Liver (tissue), 9 donors: ENCODE results near the gene CDK17. TPM values are rescaled to one million over a fixed set of nuclear protein-coding genes. Genes with fewer than 3 reads are reported as not detected.

Experiments used
- DNase-seq: peaks from one replicate; pipeline ENCODE4 v3.0.0-alpha.2; 2017; ENCODE audit warnings: low spot score
- H3K27ac ChIP-seq, 2 donors: one replicate each; pipeline ENCODE4 v1.7.0; 2013; ENCODE audit warnings: inconsistent platforms in 2 of 2, low read length in 2 of 2, control low read depth in 1 of 2, low read depth in 1 of 2, mild to moderate bottlenecking in 1 of 2
- H3K27me3 ChIP-seq, 4 donors: one replicate each; pipeline versions ENCODE4 v1.6.1 to v1.7.0; 2013; ENCODE audit warnings: low read length in 3 of 4, inconsistent platforms in 1 of 4, mild to moderate bottlenecking in 1 of 4, moderate library complexity in 1 of 4; ENCODE audit not compliant: control insufficient read depth in 4 of 4, insufficient read depth in 4 of 4
- H3K36me3 ChIP-seq, 4 donors: one replicate each; pipeline versions ENCODE4 v1.6.1 to v1.7.0; 2013; ENCODE audit warnings: low read length in 3 of 4, mild to moderate bottlenecking in 3 of 4, low read depth in 1 of 4, moderate library complexity in 1 of 4; ENCODE audit not compliant: control insufficient read depth in 4 of 4, insufficient read depth in 3 of 4
- H3K4me1 ChIP-seq, 4 donors: one replicate each; pipeline versions ENCODE4 v1.6.1 to v1.7.0; 2013; ENCODE audit warnings: low read length in 3 of 4, mild to moderate bottlenecking in 3 of 4, moderate library complexity in 1 of 4; ENCODE audit not compliant: control insufficient read depth in 4 of 4, insufficient read depth in 4 of 4
- H3K4me3 ChIP-seq, 3 donors: one replicate each; pipeline versions ENCODE4 v1.6.1 to v1.7.0; 2013; ENCODE audit warnings: low read length in 3 of 3, control low read depth in 1 of 3, low read depth in 1 of 3, mild to moderate bottlenecking in 1 of 3
- H3K9ac ChIP-seq, 2 donors: one replicate each; pipeline ENCODE4 v1.7.0; 2013; ENCODE audit warnings: low read length in 2 of 2, mild to moderate bottlenecking in 2 of 2, moderate library complexity in 2 of 2, control low read depth in 1 of 2, low read depth in 1 of 2
- H3K9me3 ChIP-seq, 4 donors: one replicate each; pipeline versions ENCODE4 v1.6.1 to v1.7.0; 2013; ENCODE audit warnings: low read length in 3 of 4; ENCODE audit not compliant: control insufficient read depth in 4 of 4
- ATF3 ChIP-seq: IDR thresholded peaks from 2 replicates; pipeline ENCODE4 v1.6.1; 2016; ENCODE audit warnings: antibody characterized with exemption
- CTCF ChIP-seq: fragments of 150-350 bp; IDR thresholded peaks from 2 replicates; pipeline ENCODE4 v1.5.1; 2017; ENCODE audit warnings: improper control_type of control experiment, low read depth, low read length; ENCODE audit not compliant: missing input control
- EGR1 ChIP-seq, 2 donors: IDR thresholded peaks; 2 replicates each; pipeline ENCODE4 v1.6.1; 2016 to 2018; ENCODE audit warnings: antibody characterized with exemption in 2 of 2, low read depth in 2 of 2
- FOXA1 ChIP-seq: IDR thresholded peaks from 2 replicates; pipeline ENCODE4 v1.6.1; 2016; ENCODE audit warnings: antibody characterized with exemption
- FOXA2 ChIP-seq: IDR thresholded peaks from 2 replicates; pipeline ENCODE4 v1.6.1; 2016; ENCODE audit warnings: antibody characterized with exemption
- GABPA ChIP-seq, 2 donors: IDR thresholded peaks in 1 of 2; conservative IDR thresholded peaks in 1 of 2; 2 replicates each; pipeline ENCODE4 v1.6.1; 2016; ENCODE audit warnings: antibody characterized with exemption in 2 of 2, mild to moderate bottlenecking in 1 of 2, moderate library complexity in 1 of 2
- HNF4A ChIP-seq, 2 donors: conservative IDR thresholded peaks; 2 replicates each; pipeline ENCODE4 v1.6.1; 2016; ENCODE audit warnings: antibody characterized with exemption in 2 of 2, mild to moderate bottlenecking in 2 of 2
- HNF4G ChIP-seq: IDR thresholded peaks from 2 replicates; pipeline ENCODE4 v1.6.1; 2016; ENCODE audit warnings: antibody characterized with exemption
- JUND ChIP-seq, 2 donors: IDR thresholded peaks; 2 replicates each; pipeline ENCODE4 v1.6.1; 2016; ENCODE audit warnings: antibody characterized with exemption in 2 of 2
- MAX ChIP-seq: IDR thresholded peaks from 2 replicates; pipeline ENCODE4 v1.6.1; 2016; ENCODE audit warnings: antibody characterized with exemption
- NR2F2 ChIP-seq: IDR thresholded peaks from 2 replicates; pipeline ENCODE4 v1.6.1; 2016; ENCODE audit warnings: antibody characterized with exemption
- RAD21 ChIP-seq, 2 donors: IDR thresholded peaks; 2 replicates each; pipeline ENCODE4 v1.6.1; 2016; ENCODE audit warnings: antibody characterized with exemption in 2 of 2, mild to moderate bottlenecking in 2 of 2
- REST ChIP-seq: IDR thresholded peaks from 2 replicates; pipeline ENCODE4 v1.6.1; 2016; ENCODE audit warnings: antibody characterized with exemption, mild to moderate bottlenecking
- RXRA ChIP-seq, 2 donors: IDR thresholded peaks; 2 replicates each; pipeline ENCODE4 v1.6.1; 2017 to 2018; ENCODE audit warnings: antibody characterized with exemption in 2 of 2, mild to moderate bottlenecking in 1 of 2
- SP1 ChIP-seq: IDR thresholded peaks from 2 replicates; pipeline ENCODE4 v1.6.1; 2018; ENCODE audit warnings: antibody characterized with exemption, mild to moderate bottlenecking
- TAF1 ChIP-seq: conservative IDR thresholded peaks from 2 replicates; pipeline ENCODE4 v1.6.1; 2016; ENCODE audit warnings: antibody characterized with exemption, mild to moderate bottlenecking
- YY1 ChIP-seq: IDR thresholded peaks from 2 replicates; pipeline ENCODE4 v1.6.1; 2016; ENCODE audit warnings: antibody characterized with exemption, mild to moderate bottlenecking
- ZBTB33 ChIP-seq: IDR thresholded peaks from 2 replicates; pipeline ENCODE4 v1.6.1; 2016; ENCODE audit warnings: antibody characterized with exemption
- WGBS: extraction: QIAGEN DNeasy Blood & Tissue Kit; methylation state at CpG from one replicate; pipeline ENCODE4 v1.1.7; 2013; 5-methylcytosine and 5-hydroxymethylcytosine counted together
- polyA plus RNA-seq, 2 donors: library from polyadenylated mRNA; stranded (reverse) in 1 of 2; unstranded in 1 of 2; fragments of 200-250 nt in 1 of 2; fragments of >200 nt in 1 of 2; fragmentation: Nextera tagmentation in 1 of 2; extraction: Ambion mirVana in 1 of 2; gene quantifications; one replicate each; pipeline versions ENCODE4 v1.2.1 to v1.2.3, GENCODE V29; 2013 to 2015
- total RNA-seq, 2 donors: library from RNA; depleted of rRNA; stranded (reverse); fragments of >200 nt; gene quantifications; one replicate each; pipeline ENCODE4 v1.2.3, GENCODE V29; 2014
- donor health status: healthy.
- donor health status: healthy.
- donor health status: healthy.
- donor health status: healthy.
- donor health status: healthy.

Gene CDK17
- total and polyA plus RNA-seq, 4 donors, result 4.8 to 25.2 (median 14.9) TPM

GRCh38 chr12:96425951-96426350 lies 25.7 kb upstream of the CDK17 start:
- 83% methylated on average over 3 of the region's 3 CpGs for WGBS
- no peak overlapping the region for H3K9ac ChIP-seq
- no peaks in the 10 kb centered on the region for H3K36me3 ChIP-seq
- DNase-seq, result no peak
- no peak overlapping the region for H3K27ac ChIP-seq
- TF ChIP-seq CTCF (no peak), TAF1 (no peak), EGR1 (IDR thresholded peaks at IDR 0.05; ENCODE audit: low read depth in 2 of 2) (no peak), MAX (no peak), JUND (IDR thresholded peaks at IDR 0.05) (no peak), FOXA2 (no peak), ATF3 (no peak), HNF4A (conservative IDR thresholded peaks at IDR 0.05) (no peak), NR2F2 (no peak), RXRA (IDR thresholded peaks at IDR 0.05) (no peak), SP1 (no peak)
- H3K4me3 ChIP-seq, result no peak overlapping the region
- H3K9me3 ChIP-seq, result no peaks in the 10 kb centered on the region
- H3K4me1 ChIP-seq, result no peaks in the 10 kb centered on the region
- no peaks in the 10 kb centered on the region for H3K27me3 ChIP-seq

- no peak overlapping the region for H3K27ac ChIP-seq
- WGBS, result 71% methylated on average over 3 of the region's 3 CpGs
- H3K9ac ChIP-seq, result no peak overlapping the region
- H3K36me3 ChIP-seq, result no peaks in the 10 kb centered on the region
- H3K27me3 ChIP-seq, result no peaks in the 10 kb centered on the region
- no peak for DNase-seq
- no peak overlapping the region for H3K4me3 ChIP-seq
- no peaks in the 10 kb centered on the region for H3K9me3 ChIP-seq
- H3K4me1 ChIP-seq, result no peaks in the 10 kb centered on the region
- TF ChIP-seq NR2F2 (no peak), HNF4G (no peak), ZBTB33 (no peak), FOXA2 (no peak), GABPA (IDR thresholded peaks at IDR 0.05 in 1 of 2, conservative IDR thresholded peaks at IDR 0.05 in 1 of 2) (no peak), ATF3 (no peak), CTCF (no peak), EGR1 (IDR thresholded peaks at IDR 0.05; ENCODE audit: low read depth in 2 of 2) (no peak), JUND (IDR thresholded peaks at IDR 0.05) (no peak), MAX (no peak), REST (no peak), FOXA1 (no peak), YY1 (no peak), RAD21 (IDR thresholded peaks at IDR 0.05) (no peak), TAF1 (no peak), RXRA (IDR thresholded peaks at IDR 0.05) (no peak), HNF4A (conservative IDR thresholded peaks at IDR 0.05) (no peak), SP1 (no peak)
Observed at GRCh38 chr12:96425321-96425720, 25.1 kb upstream of the CDK17 start.
